ENCODE data around the gene ATE1.
"Not testable (repeated sequence)": the region's sequence is repeated elsewhere in the genome, so short reads cannot be mapped to it uniquely, and the experiment has no call there.

GRCh38 chr10:121757241-121757640, 170.6 kb downstream of the ATE1 start:
- TF ChIP-seq, protein P1, sequence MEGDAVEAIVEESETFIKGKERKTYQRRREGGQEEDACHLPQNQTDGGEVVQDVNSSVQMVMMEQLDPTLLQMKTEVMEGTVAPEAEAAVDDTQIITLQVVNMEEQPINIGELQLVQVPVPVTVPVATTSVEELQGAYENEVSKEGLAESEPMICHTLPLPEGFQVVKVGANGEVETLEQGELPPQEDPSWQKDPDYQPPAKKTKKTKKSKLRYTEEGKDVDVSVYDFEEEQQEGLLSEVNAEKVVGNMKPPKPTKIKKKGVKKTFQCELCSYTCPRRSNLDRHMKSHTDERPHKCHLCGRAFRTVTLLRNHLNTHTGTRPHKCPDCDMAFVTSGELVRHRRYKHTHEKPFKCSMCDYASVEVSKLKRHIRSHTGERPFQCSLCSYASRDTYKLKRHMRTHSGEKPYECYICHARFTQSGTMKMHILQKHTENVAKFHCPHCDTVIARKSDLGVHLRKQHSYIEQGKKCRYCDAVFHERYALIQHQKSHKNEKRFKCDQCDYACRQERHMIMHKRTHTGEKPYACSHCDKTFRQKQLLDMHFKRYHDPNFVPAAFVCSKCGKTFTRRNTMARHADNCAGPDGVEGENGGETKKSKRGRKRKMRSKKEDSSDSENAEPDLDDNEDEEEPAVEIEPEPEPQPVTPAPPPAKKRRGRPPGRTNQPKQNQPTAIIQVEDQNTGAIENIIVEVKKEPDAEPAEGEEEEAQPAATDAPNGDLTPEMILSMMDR (IDR thresholded peaks at IDR 0.05; ENCODE audit: low read depth, low read length) = not testable (repeated sequence)
- TF ChIP-seq EZH2phosphoT487 (IDR thresholded peaks at IDR 0.05; ENCODE audit: low read depth) = not testable (repeated sequence)
